WTC11 (cell line): ENCODE data around the gene DHRS1. TPM values are rescaled to one million over a fixed set of nuclear protein-coding genes. Genes with fewer than 3 reads are reported as not detected.

Source experiments
- ATAC-seq: fragments of 200-7000 bp; cut with Tn5 transposase; 2 replicates; pipeline ENCODE4 v1.10.0; 2021; ENCODE audit warnings: mild to moderate bottlenecking, moderate library complexity
- CTCF ChIA-PET: fragments of 300-600 bp; sonication (Branson Sonifier 250); formaldehyde crosslinking; loops from one replicate; lab custom pipeline; 2021; ENCODE audit warnings: antibody characterized with exemption; lab: Charles Lee
- POLR2A ChIA-PET: fragments of 350-600 bp; sonication (Branson Sonifier 250); formaldehyde crosslinking; loops from one replicate; lab custom pipeline; 2021; ENCODE audit warnings: antibody characterized with exemption; lab: Charles Lee
- DNase-seq: peaks from one replicate; pipeline ENCODE4 v3.0.0; 2021; ENCODE audit warnings: low spot score
- H3K27ac Mint-ChIP-seq: 2 replicates; pipeline ENCODE4 v1.8.0; 2021; ENCODE audit warnings: mixed read lengths
- H3K27me3 Mint-ChIP-seq: 2 replicates; pipeline ENCODE4 v1.8.0; 2021; ENCODE audit warnings: low read depth, mild to moderate bottlenecking, moderate library complexity, mixed read lengths
- H3K36me3 Mint-ChIP-seq: 2 replicates; pipeline ENCODE4 v1.8.0; 2021; ENCODE audit warnings: mixed read lengths
- H3K4me1 Mint-ChIP-seq: 2 replicates; pipeline ENCODE4 v1.8.0; 2022; ENCODE audit warnings: mixed read lengths
- H3K4me3 Mint-ChIP-seq: 2 replicates; pipeline ENCODE4 v1.8.0; 2021; ENCODE audit warnings: mild to moderate bottlenecking, moderate library complexity, mixed read lengths
- H3K9me3 Mint-ChIP-seq: 2 replicates; pipeline ENCODE4 v1.8.0; 2021; ENCODE audit warnings: mixed read lengths
- CTCF ChIP-seq: fragments of 200-600 bp; IDR thresholded peaks from 2 replicates; pipeline ENCODE4 v1.8.0; 2022; ENCODE audit warnings: antibody characterized with exemption
- E2F1 ChIP-seq: sonication (generic); formaldehyde crosslinking; IDR thresholded peaks from 2 replicates; pipeline ENCODE4 v1.8.0; 2022; ENCODE audit warnings: mild to moderate bottlenecking, missing genetic modification reagents
- FOXK1 ChIP-seq: sonication (generic); formaldehyde crosslinking; IDR thresholded peaks from 2 replicates; pipeline ENCODE4 v1.8.0; 2022; ENCODE audit warnings: mild to moderate bottlenecking, moderate library complexity, missing genetic modification reagents
- GRHL2 ChIP-seq: fragments of 250-450 bp; sonication (Bioruptor Pico); IDR thresholded peaks from 2 replicates; pipeline ENCODE4 v1.8.0; 2022; ENCODE audit warnings: mild to moderate bottlenecking, moderate library complexity; ENCODE audit not compliant: insufficient replicate concordance, severe bottlenecking
- JAZF1 ChIP-seq: fragments of 250-450 bp; sonication (Bioruptor Pico); IDR thresholded peaks from 2 replicates; pipeline ENCODE4 v1.9.0; 2021; ENCODE audit warnings: moderate library complexity, mild to moderate bottlenecking, inconsistent platforms
- KAT7 ChIP-seq: sonication (generic); formaldehyde crosslinking; IDR thresholded peaks from 2 replicates; pipeline ENCODE4 v1.8.1; 2023; ENCODE audit warnings: missing genetic modification reagents, mild to moderate bottlenecking, borderline replicate concordance
- MYBL2 ChIP-seq: sonication (generic); formaldehyde crosslinking; IDR thresholded peaks from 2 replicates; pipeline ENCODE4 v1.8.1; 2023; ENCODE audit warnings: mild to moderate bottlenecking, moderate library complexity, missing genetic modification reagents
- NFATC4 ChIP-seq: fragments of 250-450 bp; sonication (Bioruptor Pico); IDR thresholded peaks from 2 replicates; pipeline ENCODE4 v1.9.0; 2021; ENCODE audit warnings: mild to moderate bottlenecking
- NR2C2 ChIP-seq: sonication (generic); formaldehyde crosslinking; IDR thresholded peaks from 2 replicates; pipeline ENCODE4 v1.8.0; 2022; ENCODE audit warnings: mild to moderate bottlenecking, missing genetic modification reagents
- PREB ChIP-seq: sonication (generic); formaldehyde crosslinking; IDR thresholded peaks from 2 replicates; pipeline ENCODE4 v1.8.1; 2022; ENCODE audit warnings: mild to moderate bottlenecking, missing genetic modification reagents, moderate library complexity, borderline replicate concordance
- RORB ChIP-seq: fragments of 250-450 bp; sonication (Bioruptor Pico); IDR thresholded peaks from 2 replicates; pipeline ENCODE4 v1.9.0; 2021; ENCODE audit warnings: mild to moderate bottlenecking
- ZNF219 ChIP-seq: sonication (generic); formaldehyde crosslinking; IDR thresholded peaks from 2 replicates; pipeline ENCODE4 v1.8.0; 2023; ENCODE audit warnings: missing genetic modification reagents, mild to moderate bottlenecking, borderline replicate concordance
- ZNF263 ChIP-seq: sonication (generic); formaldehyde crosslinking; IDR thresholded peaks from 2 replicates; pipeline ENCODE4 v1.8.1; 2022; ENCODE audit warnings: low read depth, mild to moderate bottlenecking, moderate library complexity, missing genetic modification reagents
- ZNF671 ChIP-seq: fragments of 250-450 bp; sonication (Bioruptor Pico); IDR thresholded peaks from 2 replicates; pipeline ENCODE4 v1.8.0; 2021; ENCODE audit warnings: mild to moderate bottlenecking
- total RNA-seq: library from RNA; stranded (reverse); gene quantifications from 3 replicates; pipeline ENCODE4 v1.2.3, GENCODE V29; 2021
- TF ChIP-seq, protein P1 (sequence below): sonication (generic); formaldehyde crosslinking; IDR thresholded peaks from 2 replicates; pipeline ENCODE4 v1.8.1; 2022; ENCODE audit warnings: missing genetic modification reagents, borderline replicate concordance
- TF ChIP-seq, protein P2 (sequence below): sonication (generic); formaldehyde crosslinking; IDR thresholded peaks from 2 replicates; pipeline ENCODE4 v1.8.1; 2023; ENCODE audit warnings: mild to moderate bottlenecking, missing genetic modification reagents, moderate library complexity
- TF ChIP-seq, protein P3 (sequence below): sonication (generic); formaldehyde crosslinking; IDR thresholded peaks from 2 replicates; pipeline ENCODE4 v1.8.1; 2023; ENCODE audit warnings: mild to moderate bottlenecking, moderate library complexity, missing genetic modification reagents
- TF ChIP-seq, protein P4 (sequence below): fragments of 250-450 bp; sonication (Bioruptor Pico); IDR thresholded peaks from 2 replicates; pipeline ENCODE4 v1.9.0; 2021; ENCODE audit warnings: mild to moderate bottlenecking
- TF ChIP-seq, protein P5 (sequence below): fragments of 250-450 bp; sonication (Bioruptor Pico); IDR thresholded peaks from 2 replicates; pipeline ENCODE4 v1.8.0; 2021; ENCODE audit warnings: mild to moderate bottlenecking

The DHRS1 gene
- total RNA-seq, 1 experiment from 2014 or later, result 13.9 TPM

DNA sequence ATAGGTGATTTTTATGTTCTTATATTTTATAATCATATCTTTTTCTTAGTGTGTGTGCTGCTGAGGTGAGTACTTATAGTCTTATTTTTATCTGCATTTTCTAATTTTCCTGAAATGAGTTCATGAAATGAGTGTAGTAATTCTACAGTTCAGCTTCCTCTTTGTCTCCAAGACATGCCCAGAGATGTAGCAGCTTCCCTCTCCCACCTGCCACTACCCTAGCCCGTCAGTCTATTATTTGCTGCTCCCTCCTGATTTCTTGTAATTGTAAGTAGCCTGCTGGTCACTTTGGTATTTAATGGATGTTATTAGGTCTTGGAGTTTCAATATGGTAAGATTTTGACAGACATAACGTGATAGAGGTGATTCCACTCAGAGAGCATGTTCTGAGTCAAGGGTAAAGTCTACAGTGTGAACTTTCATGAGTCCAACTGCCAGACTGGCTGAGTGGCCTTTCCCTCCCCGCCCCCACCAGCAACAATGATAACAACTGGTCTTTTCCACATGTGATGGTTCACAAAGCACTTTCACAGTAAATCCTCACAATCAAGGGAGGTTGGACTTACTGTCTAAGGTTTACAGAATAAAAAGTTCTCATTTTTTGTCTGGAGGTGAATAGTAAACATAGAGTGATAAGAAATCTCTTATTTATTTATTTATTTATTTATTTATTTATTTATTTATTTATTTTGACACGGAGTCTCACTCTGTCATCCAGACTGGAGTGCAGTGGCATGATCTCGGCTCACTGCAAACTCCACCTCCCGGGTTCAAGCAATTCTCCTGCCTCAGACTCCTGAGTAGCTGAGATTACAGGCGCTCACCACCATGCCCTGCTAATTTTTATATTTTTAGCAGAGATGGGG lies 44.4 kb upstream of the DHRS1 start:
- Mint-ChIP-seq H3K27ac (no peak overlapping the region), H3K9me3 (no peaks in the 10 kb centered on the region), H3K4me1 (0 out of 2 replicates have a peak, but pooled peaks cover 3% of the 10 kb centered on the region), H3K27me3 (peaks cover 88% of the 10 kb centered on the region), H3K4me3 (no peak overlapping the region), H3K36me3 (no peaks in the 10 kb centered on the region)
- DNase-seq (no peak), ATAC-seq (no peak)
- POLR2A ChIA-PET, result no interaction called here
- TF ChIP-seq ZNF263 (CRISPR knock-in tag), result no peak
- TF ChIP-seq, protein P1, sequence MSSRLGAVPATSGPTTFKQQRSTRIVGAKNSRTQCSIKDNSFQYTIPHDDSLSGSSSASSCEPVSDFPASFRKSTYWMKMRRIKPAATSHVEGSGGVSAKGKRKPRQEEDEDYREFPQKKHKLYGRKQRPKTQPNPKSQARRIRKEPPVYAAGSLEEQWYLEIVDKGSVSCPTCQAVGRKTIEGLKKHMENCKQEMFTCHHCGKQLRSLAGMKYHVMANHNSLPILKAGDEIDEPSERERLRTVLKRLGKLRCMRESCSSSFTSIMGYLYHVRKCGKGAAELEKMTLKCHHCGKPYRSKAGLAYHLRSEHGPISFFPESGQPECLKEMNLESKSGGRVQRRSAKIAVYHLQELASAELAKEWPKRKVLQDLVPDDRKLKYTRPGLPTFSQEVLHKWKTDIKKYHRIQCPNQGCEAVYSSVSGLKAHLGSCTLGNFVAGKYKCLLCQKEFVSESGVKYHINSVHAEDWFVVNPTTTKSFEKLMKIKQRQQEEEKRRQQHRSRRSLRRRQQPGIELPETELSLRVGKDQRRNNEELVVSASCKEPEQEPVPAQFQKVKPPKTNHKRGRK (CRISPR knock-in tag), result no peak
- CTCF ChIA-PET, result interaction anchor here (1.1 to 4.0 kb wide), 4 partner anchors 10 to 93 kb away, joined by 3 to 43 read pairs (median 10); partner anchors contain the start of gene ADCY4

- CTCF ChIA-PET, result interaction anchor here (1.1 to 17.1 kb wide), 3 partner anchors 9 to 85 kb away, joined by 3 to 518 read pairs (median 4); partner anchors contain the start of genes CBLN3 and KHNYN
- Mint-ChIP-seq H3K4me3 (no peak overlapping the region), H3K27ac (no peak overlapping the region), H3K4me1 (0 out of 2 replicates have a peak, but pooled peaks cover 3% of the 10 kb centered on the region), H3K27me3 (peaks cover 89% of the 10 kb centered on the region), H3K36me3 (no peaks in the 10 kb centered on the region), H3K9me3 (no peaks in the 10 kb centered on the region)
- POLR2A ChIA-PET, result no interaction called here
- TF ChIP-seq, protein P2, sequence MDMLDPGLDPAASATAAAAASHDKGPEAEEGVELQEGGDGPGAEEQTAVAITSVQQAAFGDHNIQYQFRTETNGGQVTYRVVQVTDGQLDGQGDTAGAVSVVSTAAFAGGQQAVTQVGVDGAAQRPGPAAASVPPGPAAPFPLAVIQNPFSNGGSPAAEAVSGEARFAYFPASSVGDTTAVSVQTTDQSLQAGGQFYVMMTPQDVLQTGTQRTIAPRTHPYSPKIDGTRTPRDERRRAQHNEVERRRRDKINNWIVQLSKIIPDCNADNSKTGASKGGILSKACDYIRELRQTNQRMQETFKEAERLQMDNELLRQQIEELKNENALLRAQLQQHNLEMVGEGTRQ (CRISPR knock-in tag), result no peak
- TF ChIP-seq GRHL2 (CRISPR knock-in tag) (no peak), FOXK1 (CRISPR knock-in tag) (no peak), NFATC4 (CRISPR knock-in tag) (no peak), CTCF (no peak), KAT7 (CRISPR knock-in tag) (no peak)
- TF ChIP-seq, protein P3, sequence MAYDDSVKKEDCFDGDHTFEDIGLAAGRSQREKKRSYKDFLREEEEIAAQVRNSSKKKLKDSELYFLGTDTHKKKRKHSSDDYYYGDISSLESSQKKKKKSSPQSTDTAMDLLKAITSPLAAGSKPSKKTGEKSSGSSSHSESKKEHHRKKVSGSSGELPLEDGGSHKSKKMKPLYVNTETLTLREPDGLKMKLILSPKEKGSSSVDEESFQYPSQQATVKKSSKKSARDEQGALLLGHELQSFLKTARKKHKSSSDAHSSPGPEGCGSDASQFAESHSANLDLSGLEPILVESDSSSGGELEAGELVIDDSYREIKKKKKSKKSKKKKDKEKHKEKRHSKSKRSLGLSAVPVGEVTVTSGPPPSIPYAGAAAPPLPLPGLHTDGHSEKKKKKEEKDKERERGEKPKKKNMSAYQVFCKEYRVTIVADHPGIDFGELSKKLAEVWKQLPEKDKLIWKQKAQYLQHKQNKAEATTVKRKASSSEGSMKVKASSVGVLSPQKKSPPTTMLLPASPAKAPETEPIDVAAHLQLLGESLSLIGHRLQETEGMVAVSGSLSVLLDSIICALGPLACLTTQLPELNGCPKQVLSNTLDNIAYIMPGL (CRISPR knock-in tag), result no peak
- TF ChIP-seq, protein P4, sequence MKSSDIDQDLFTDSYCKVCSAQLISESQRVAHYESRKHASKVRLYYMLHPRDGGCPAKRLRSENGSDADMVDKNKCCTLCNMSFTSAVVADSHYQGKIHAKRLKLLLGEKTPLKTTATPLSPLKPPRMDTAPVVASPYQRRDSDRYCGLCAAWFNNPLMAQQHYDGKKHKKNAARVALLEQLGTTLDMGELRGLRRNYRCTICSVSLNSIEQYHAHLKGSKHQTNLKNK (CRISPR knock-in tag), result no peak
- ATAC-seq, result no peak
- no peak for DNase-seq
These were observed 43.3 kb upstream of the DHRS1 start for GRCh38 chr14:24342889-24343288.

DNA sequence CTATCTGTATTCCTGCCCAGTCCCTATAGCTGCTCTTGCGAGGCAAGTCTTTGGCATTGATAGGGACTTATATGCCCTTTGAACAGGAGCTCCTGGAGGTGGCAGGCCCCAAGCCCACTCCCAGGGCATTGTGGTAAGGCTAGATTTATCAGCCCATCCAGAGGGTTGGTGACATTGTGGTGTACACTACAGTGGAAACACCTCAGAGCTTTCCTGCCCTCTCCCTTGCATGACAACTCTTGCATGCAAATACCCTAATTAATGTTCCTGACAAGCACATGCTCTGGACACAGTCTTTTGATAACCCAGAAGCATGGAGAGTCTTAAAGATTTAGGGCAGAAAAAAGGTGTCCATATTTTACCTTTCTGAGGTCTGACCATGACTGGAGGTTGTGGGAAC lies 41.0 kb upstream of the DHRS1 start:
- no peaks in the 10 kb centered on the region for H3K36me3 Mint-ChIP-seq
- ChIA-PET CTCF (interaction anchor here (2.0 to 17.1 kb wide), 4 partner anchors 25 to 96 kb away, joined by 13 to 518 read pairs (median 18); partner anchors contain the start of genes CBLN3, CIDEB and KHNYN), POLR2A (no interaction called here)
- 0 out of 2 replicates have a peak, but pooled peaks cover 7% of the 10 kb centered on the region for H3K4me1 Mint-ChIP-seq
- H3K27ac Mint-ChIP-seq, result no peak overlapping the region
- no peak overlapping the region for H3K4me3 Mint-ChIP-seq
- DNase-seq (no peak), ATAC-seq (no peak)
- peaks cover 95% of the 10 kb centered on the region for H3K27me3 Mint-ChIP-seq
- no peaks in the 10 kb centered on the region for H3K9me3 Mint-ChIP-seq
- TF ChIP-seq E2F1 (CRISPR knock-in tag) (no peak), PREB (CRISPR knock-in tag) (no peak), ZNF219 (CRISPR knock-in tag) (no peak), RORB (CRISPR knock-in tag) (no peak), MYBL2 (CRISPR knock-in tag) (no peak), NR2C2 (CRISPR knock-in tag) (no peak), JAZF1 (no peak), ZNF671 (CRISPR knock-in tag) (no peak)
- TF ChIP-seq, protein P5, sequence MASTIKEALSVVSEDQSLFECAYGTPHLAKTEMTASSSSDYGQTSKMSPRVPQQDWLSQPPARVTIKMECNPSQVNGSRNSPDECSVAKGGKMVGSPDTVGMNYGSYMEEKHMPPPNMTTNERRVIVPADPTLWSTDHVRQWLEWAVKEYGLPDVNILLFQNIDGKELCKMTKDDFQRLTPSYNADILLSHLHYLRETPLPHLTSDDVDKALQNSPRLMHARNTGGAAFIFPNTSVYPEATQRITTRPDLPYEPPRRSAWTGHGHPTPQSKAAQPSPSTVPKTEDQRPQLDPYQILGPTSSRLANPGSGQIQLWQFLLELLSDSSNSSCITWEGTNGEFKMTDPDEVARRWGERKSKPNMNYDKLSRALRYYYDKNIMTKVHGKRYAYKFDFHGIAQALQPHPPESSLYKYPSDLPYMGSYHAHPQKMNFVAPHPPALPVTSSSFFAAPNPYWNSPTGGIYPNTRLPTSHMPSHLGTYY (CRISPR knock-in tag), result no peak
